ENCODE measurements around the gene GK2.

GRCh38 chr4:79408063-79408462, at the start of gene GK2:
- no peak for TF ChIP-seq POLR2A (IDR thresholded peaks at IDR 0.05; ENCODE audit: low read length)
- no peak for TF ChIP-seq GATA1 (IDR thresholded peaks at IDR 0.05; ENCODE audit: low read depth, low read length)

Data from erythroblast (primary cell).